GM12891 (cell line): ENCODE data around the gene MCM6.
"Not testable (repeated sequence)": the region's sequence is repeated elsewhere in the genome, so short reads cannot be mapped to it uniquely, and the experiment has no call there.

Experiments
- DNase-seq: peaks from one replicate; pipeline ENCODE4 v3.0.0; 2011; ENCODE audit warnings: low spot score; ENCODE audit not compliant: insufficient read length
- FAIRE-seq: peaks from 2 replicates; lab custom pipeline; 2011; peaks lifted over from hg19 to GRCh38; lab: Jason Lieb, UNC
- PAX5 ChIP-seq: IDR thresholded peaks from 2 replicates; pipeline ENCODE4 v1.6.1; 2011; ENCODE audit warnings: low read length, moderate library complexity, mild to moderate bottlenecking; ENCODE audit not compliant: insufficient read depth, severe bottlenecking
- POLR2A ChIP-seq: IDR thresholded peaks from 2 replicates; pipeline ENCODE4 v1.6.1; 2011; ENCODE audit warnings: low read depth, low read length, control low read depth
- POLR2AphosphoS5 ChIP-seq: IDR thresholded peaks from 2 replicates; pipeline ENCODE4 v1.6.1; 2011; ENCODE audit warnings: low read depth, low read length, control low read depth
- POU2F2 ChIP-seq: IDR thresholded peaks from 2 replicates; pipeline ENCODE4 v1.6.1; 2011; ENCODE audit warnings: low read depth, mild to moderate bottlenecking, control low read depth, low read length, moderate library complexity
- SPI1 ChIP-seq: IDR thresholded peaks from 2 replicates; pipeline ENCODE4 v1.6.1; 2011; ENCODE audit warnings: low read depth, low read length, control low read depth
- TAF1 ChIP-seq: IDR thresholded peaks from 2 replicates; pipeline ENCODE4 v1.6.1; 2011; ENCODE audit warnings: low read depth, low read length, control low read depth

The MCM6 gene

GRCh38 chr2:135898234-135898786 is 22.1 kb upstream of the MCM6 start:
- TF ChIP-seq POU2F2, result no peak
- TF ChIP-seq SPI1, result no peak
- no peak for TF ChIP-seq POLR2AphosphoS5
- no peak for TF ChIP-seq PAX5
- TF ChIP-seq POLR2A, result no peak
- TF ChIP-seq TAF1, result no peak
- DNase-seq (no peak), FAIRE-seq (no peak)

DNA sequence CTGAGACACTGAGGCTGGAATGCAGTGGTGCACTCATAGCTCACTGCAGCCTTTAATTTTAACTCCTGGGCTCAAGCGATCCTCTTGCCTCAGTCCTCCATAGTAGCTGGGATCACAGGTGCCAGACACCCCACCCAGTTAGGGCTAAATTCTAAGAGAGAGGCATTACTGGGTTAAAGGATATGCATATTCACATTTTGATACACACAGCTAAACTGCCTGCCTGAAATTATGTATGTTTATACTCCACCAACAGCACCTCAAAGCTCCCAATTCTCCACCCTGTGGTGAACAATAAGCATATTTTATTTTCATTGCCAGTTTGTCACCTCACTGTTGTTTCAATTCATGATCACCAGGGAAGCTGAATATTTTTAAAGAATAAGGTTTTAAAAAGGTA is 18.7 kb upstream of the MCM6 start:
- no peak for TF ChIP-seq POLR2AphosphoS5
- TF ChIP-seq POU2F2, result no peak
- no peak for TF ChIP-seq TAF1
- no peak for TF ChIP-seq PAX5
- TF ChIP-seq POLR2A, result no peak
- no peak for TF ChIP-seq SPI1
- FAIRE-seq (no peak), DNase-seq (no peak)

- FAIRE-seq, result no peak
- no peak for DNase-seq
- TF ChIP-seq PAX5 (no peak), POU2F2 (no peak), SPI1 (no peak), TAF1 (no peak), POLR2A (no peak), POLR2AphosphoS5 (no peak)
These were observed 17.1 kb upstream of the MCM6 start for GRCh38 chr2:135893374-135893794.

GRCh38 chr2:135890835-135891234 is 14.6 kb upstream of the MCM6 start:
- TF ChIP-seq POLR2A (no peak), POU2F2 (no peak), SPI1 (no peak), TAF1 (no peak), POLR2AphosphoS5 (no peak), PAX5 (no peak)
- DNase-seq (no peak), FAIRE-seq (no peak)

DNA sequence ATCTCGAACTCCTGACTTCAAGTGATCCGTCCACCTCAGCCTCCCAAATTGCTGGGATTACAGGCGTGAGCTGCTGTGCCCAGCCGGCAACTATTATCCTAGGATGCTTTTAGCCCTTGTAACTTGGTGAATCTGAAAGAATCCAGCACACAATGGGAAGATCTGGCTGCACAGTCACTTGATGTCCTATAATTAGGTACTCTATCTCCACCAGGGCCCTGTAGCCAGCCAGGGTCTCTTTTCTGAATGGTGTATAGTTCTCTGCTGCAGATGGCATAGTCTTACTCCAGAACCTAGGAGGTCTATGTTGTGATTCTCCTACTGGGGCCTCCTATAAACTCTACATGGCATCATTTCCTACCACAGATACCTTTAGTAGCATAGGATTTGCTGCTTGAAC is 13.9 kb upstream of the MCM6 start:
- FAIRE-seq (no peak), DNase-seq (no peak)
- TF ChIP-seq POLR2AphosphoS5 (no peak), TAF1 (no peak), PAX5 (no peak), POU2F2 (no peak), SPI1 (no peak), POLR2A (no peak)

- not testable (repeated sequence) for FAIRE-seq, DNase-seq
These were observed 12.3 kb upstream of the MCM6 start for GRCh38 chr2:135888587-135888986.

GRCh38 chr2:135885709-135886108 is 9.5 kb upstream of the MCM6 start:
- no peak for DNase-seq
- TF ChIP-seq POU2F2, result no peak
- no peak for TF ChIP-seq POLR2A
- no peak for TF ChIP-seq POLR2AphosphoS5
- TF ChIP-seq SPI1, result no peak
- TF ChIP-seq PAX5, result no peak
- no peak for TF ChIP-seq TAF1
- no peak for FAIRE-seq

DNA sequence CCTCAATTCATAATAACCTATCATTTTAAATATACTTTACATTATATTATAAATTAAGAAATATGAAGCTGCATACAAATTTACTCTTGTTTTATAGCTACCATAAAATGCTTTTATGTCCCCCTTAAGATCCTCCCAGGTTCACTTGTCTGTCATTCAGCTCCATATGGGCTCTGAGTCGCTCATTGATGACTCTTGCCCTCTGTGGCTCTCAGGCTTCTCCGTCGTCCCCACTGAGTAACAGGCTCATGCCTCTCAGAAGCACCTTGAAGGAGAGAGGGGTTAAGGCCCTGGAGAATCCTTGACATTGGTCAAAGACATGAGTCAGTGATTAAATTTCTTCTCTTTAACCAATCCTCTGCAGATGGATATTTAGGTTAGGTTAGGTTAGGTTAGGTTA is 6.2 kb upstream of the MCM6 start:
- FAIRE-seq (no peak), DNase-seq (no peak)
- TF ChIP-seq POU2F2, result no peak
- TF ChIP-seq TAF1, result no peak
- no peak for TF ChIP-seq PAX5
- no peak for TF ChIP-seq SPI1
- TF ChIP-seq POLR2A, result no peak
- no peak for TF ChIP-seq POLR2AphosphoS5

DNA sequence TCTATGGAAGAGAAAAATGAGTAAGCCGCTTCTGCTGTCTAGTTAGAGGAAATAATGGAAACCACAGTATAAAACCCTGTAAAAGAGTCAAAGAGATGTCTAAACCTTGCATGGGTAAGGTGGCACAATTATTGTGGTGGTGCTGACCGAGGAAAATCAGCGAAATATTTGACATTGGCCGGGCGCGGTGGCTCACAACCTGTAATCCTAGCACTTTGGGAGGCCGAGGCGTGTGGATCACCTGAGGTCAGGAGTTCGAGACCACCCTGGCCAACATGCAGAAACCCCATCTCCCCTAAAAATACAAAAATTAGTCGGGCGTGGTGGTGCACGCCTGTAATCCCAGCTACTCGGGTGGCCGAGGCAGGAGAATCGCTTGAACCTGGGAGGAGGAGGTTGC is 527 bp upstream of the MCM6 start:
- FAIRE-seq, DNase-seq: not testable (repeated sequence)

DNA sequence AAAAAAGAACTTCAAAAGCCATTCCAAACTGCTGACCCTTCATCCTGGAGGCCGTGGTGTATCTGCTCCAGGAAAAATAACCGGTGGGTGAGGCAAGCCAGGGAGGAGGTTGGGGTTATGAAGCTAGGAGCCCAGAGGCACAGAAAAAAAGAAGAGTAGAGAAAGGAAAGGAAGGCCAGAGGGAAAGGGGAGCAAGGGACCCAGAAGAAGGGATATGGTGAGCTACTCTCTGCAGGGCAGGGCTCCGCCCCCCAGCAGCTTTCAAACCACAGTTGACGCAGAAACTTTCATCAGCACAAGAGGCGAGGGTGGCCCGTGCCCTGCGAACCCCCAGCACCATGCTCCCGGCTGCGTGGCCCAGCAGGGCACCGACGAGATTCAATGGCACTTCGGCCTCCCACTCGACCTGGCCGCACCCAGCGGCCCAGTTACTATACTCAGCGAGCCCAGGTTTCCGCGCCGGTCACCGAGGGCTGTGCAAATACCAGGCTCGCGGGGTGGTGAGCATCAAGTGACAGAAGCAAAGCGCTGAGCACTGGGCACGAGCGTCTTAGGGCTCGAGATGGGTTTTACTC is 665 bp downstream of the MCM6 start:
- 0 out of 2 replicates have a peak, but pooled peaks have one; percentile 27 for TF ChIP-seq POU2F2
- TF ChIP-seq POLR2A, result peak; percentile 61; the same call in 1 of the 2 replicates
- TF ChIP-seq PAX5, result no peak
- no peak for TF ChIP-seq SPI1
- TF ChIP-seq TAF1, result 0 out of 2 replicates have a peak, but pooled peaks have one; percentile 34
- TF ChIP-seq POLR2AphosphoS5, result peak; percentile 57; the same call in 1 of the 2 replicates
- FAIRE-seq (peak; percentile 66), DNase-seq (peak; percentile 51)
